GM21390 (cell line): ENCODE data around the gene SORL1-AS1.
"Not testable (repeated sequence)": the region's sequence is repeated elsewhere in the genome, so short reads cannot be mapped to it uniquely, and the experiment has no call there.

Experiments used
- ATAC-seq: cut with Tn5 transposase; IDR thresholded peaks from one replicate; pipeline ENCODE4 v1.9.1; 2021; ENCODE audit not compliant: unreplicated experiment

Gene SORL1-AS1

DNA sequence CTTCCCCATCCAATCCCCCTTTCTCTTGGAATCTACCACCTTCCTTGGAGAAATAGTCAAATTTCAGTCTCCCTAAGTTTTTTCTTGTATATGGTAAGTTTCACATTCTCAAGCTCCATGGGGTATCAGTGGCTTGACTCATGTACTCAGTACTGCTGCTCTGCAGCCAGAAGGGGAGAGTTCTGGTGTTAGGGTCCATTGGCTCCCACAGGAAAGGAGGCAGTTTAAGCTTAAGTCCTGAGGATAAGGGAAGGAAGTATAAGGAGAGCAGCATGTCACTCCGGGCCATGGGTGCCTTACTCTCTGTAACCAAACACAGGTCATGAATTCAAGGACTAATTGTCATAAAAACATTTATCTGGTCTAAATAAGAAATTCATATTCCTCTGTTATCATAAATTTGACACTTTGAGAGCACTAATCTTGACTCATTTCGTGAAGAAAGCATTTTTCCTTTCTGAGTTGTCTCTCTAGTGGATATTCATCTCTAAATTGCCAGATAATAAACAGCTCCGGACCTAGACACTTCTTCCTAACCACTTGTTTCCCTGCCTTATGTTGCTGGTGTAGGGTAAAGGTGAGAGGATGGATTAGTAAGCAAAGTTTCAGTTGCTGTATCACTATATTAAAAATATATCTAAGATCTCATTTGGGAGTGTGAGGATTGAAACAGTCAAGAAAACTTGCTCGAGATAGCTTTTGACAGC, 20.8 kb downstream of the SORL1-AS1 start:
- ATAC-seq, result no peak

DNA sequence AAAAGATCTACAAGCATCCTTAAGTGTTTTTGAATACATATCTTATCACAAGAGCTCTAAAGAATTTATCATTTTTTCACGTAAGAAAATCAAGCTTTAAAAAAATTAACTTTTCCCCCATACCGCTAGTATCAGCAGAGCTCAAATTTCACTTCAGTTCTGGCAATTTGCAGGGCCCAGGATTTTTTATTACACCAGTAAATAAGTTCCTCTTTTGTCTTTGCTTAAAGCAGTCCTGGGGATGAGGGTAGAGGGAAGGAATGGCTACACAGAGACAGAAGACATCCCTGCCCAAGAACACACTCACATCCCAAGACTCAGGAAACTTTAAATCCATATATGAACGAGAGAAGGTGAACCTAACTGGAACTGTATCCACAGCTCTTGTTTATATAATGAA, 23.2 kb downstream of the SORL1-AS1 start:
- ATAC-seq, result no peak

DNA sequence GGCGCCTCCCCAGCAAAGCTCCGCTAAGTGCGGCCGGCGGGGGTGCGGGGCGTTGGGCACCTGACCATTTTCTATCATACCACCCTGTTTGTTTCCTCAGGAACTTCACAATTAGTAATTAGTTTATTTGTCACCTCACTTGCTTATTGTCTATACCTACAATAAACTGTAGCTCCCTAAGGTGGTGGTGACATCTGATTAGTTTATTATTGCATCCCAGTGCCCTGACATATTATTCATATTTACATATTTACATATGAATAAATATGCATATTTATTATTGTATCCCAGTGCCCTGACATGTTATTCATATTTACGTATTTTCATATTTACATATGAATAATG, 25.4 kb downstream of the SORL1-AS1 start:
- ATAC-seq, result no peak

DNA sequence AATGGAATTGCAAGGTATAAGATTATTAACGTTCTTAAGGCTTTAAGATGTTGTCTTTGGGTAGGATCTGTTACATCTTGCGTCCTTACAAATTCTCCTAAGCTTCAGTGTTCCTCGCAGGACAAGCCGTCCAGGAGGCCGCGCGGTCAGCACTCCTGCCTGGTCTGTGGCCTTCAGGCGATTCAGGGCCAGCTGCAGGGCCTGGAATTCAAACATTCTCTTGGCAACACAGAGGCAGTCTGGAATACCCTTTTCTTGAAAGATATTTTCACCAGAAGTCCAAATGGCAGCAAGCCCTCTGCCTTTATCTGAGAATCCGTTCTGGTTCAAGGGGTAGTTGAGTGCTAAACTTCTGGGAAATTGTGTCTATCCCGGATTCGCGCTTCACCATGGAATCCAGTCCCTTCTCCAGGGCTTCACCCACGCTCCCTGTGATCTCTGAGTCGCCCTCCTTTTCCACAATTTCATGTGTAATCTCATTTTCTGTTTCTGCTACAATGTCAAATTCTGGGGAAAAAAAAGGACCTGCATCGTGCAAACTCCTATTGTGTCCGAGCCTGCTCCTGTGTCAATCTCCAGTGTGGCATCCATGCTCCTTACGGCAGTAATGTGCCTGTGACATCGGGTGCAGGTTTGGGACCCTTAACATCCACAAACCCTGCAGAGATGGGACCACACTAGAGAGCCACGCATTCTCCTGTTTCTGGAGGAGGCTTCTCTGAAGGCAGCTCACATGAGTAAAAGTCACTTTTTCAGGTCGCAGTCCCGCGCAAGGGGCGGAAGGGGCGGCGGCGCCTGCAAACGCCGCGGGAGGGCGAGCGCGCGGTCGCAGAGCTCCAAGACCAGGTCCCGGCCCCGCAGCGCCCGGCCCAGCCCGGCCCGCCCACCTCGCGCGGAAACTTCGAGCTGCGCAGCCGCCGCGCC, 26.0 kb downstream of the SORL1-AS1 start:
- no peak for ATAC-seq

DNA sequence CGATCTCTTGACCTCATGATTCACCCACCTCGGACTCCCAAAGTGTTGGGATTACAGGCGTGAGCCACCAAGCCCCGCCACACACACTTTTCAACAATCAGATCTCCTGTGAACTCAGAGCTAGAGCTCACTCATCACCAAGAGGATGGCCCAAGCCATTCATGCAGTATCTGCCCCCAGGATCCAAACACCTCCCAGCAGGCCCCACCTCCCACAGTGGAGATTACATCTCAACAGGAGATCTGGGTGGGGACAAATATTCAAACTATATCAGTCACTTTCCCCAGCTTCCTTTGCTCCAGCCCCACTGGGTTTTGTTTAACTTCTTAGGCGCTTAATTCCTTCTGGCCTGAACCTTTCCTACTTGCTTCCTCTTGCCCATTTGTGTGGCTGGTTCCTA, 26.9 kb downstream of the SORL1-AS1 start:
- ATAC-seq, result no peak

DNA sequence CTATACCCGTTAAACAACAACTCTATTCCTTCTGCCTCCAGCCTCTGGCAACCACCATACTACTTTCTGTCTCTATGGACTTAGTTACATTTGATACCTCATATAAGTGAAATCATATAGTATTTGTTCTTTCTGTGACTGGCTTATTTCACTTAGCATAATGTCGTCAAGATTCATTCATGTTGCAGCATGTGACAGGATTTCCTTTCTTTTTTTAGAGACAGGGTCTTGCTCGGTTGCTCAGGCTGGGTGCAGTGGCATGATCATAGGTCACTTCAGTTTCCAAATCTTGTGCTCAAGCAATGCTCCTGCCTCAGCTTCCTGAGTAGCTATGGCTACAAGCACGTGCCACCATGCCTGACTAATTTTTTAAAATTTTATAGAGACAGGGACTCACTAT, 30.1 kb downstream of the SORL1-AS1 start:
- peak; percentile 38 for ATAC-seq

DNA sequence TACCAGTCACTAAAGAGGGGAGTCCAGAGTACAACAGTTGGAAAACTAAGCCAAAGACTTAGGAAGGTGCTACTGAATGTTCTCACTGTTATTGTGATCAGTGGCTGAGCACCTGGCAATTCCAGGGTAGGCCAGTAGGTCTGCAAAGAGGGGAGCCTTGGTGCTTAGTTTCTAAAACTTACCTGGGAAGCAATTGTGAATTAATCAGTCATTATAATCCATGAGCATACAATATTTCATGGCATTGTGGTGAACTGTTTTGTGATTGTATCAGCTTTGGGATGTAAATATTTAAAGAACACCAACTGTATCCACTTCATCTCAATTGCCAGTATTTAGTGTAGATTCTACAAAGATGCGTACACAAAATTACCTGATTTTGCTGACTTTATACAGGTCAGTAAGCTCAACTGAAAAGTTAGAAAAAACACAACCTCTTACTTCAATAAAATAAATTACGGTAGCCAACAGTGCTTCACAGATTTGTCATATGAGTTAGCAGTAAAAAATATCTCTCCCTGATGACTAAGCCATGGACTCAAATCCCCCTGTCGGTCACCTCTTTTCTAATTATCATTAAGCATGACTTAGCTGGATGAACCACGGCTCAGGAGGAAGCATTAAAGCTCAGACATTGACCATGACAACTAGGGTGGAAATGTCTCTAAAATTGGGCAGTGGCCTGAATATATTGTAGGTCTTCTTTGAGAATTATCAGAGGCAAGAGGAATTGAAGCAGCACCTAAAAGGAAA, 31.4 kb downstream of the SORL1-AS1 start:
- ATAC-seq, result no peak

DNA sequence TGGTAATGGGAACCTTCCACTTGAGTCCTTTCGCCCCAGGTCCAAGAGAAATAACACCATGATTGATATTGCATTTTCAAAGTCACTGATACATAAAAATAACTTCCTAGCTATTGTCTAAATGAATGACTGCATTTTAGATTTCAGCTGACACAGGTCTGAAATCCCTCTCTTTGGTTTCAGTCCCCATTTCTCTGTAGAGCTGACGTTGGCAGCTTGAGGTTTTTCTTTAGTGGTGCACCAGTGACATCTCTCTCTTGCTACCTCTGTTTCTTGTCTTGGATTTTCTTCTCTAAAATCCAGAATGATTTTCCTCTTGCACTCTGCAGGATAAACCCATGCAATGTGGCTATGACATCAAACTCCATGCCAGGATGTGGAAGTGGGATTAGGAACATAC, 32.4 kb downstream of the SORL1-AS1 start:
- ATAC-seq, result no peak

DNA sequence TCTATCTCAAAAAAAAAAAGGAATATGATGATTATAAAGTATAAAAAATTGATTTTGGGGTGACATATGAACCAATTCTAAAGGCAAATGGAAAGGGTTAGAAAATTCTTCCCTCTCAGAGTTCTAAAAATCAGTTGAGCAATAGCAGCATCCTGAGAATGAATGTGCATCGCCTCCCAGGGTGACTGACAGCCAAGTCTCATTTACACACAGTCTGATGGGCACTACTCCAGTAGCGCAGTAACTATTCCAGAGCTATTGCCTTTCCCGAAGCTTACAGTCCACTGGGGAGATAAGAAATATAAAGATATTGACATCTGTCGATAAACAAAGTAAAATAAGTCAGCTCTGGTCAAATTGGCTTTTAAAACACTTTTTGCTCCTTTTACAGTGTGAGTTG, 32.9 kb downstream of the SORL1-AS1 start:
- no peak for ATAC-seq

DNA sequence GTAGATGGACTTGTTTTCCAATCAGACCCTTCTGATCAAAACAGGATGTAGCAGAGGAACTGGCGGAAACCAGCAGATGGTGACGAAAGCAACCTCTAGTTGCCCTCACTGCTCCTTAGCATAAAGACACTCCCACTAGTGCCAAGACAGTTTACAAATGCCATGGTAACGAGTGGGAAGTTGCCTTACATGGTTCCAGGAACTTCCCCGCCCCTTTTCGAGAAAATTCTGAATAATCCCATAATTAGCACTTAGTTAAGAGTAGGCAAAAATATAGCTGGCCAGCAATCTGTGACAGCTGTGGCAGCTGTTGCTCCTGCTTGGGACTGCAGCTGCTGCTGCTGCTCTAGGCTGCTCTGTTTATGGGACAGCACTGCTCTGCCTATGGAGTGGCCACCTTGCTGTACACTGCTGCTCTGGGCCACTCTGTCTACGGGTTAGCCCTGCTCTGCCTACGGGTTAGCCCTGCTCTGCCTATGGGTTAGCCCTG, 34.1 kb downstream of the SORL1-AS1 start:
- no peak for ATAC-seq

DNA sequence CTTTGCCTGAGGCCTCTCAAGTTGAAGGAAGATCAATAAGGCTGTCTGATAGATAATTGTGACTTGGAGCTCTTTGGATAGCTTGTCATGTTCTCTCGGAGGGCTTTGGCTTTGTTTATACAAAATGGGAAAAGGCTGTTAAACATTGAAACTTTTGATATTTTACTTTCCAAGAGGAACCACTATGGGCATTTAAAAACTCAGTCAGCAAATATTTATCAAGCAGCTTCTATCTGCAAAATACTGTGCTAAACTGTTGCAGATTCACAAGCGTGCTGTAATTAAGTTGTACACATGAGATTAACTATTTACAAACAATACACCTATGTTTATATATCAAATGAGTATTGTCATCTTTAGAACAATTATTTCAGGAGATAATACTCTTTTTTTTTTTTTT, 35.2 kb downstream of the SORL1-AS1 start:
- no peak for ATAC-seq

DNA sequence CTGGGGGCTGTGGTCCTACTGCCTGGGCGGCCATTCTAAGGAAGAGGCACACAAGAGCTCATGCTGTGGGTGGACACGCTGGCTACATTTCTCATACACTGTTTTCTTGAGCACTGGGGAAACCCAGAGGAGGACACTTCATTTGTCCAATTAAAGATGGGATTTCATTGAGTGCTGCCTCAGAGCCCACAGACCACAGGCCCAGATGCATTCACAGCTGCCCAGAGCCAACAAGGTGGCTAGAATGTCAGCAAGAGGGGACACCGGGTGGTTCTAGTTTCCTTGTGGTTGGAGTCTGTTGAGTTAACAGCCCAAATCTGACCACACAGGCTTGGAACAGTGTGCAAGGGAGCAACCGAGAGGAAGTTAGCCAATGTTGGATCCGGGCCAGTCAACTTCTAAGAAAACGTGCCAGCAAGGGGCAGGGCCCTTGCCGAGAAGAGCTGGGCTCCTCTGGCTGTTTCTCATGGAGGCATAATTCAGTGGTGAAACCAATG, 35.7 kb downstream of the SORL1-AS1 start:
- ATAC-seq, result peak; percentile 69

DNA sequence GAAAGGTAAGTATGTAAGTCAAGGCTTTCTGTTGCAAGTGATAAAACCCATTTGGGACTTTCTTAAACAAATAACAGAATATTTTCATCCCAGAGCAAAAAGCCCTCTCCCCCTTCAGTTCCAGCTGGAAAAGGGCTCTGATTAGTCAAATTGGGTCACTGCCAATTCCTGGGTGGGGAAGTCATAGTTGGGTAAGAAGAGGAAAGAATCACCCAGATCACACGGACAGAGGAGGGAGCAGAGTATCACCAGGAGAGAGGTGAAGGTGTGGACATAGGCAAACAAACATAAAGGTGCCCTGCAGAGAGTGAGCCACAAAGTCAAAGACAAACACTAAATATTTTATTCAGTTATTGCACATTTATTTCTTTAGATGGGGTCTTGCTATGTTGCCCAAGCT, 36.9 kb downstream of the SORL1-AS1 start:
- ATAC-seq, result no peak

DNA sequence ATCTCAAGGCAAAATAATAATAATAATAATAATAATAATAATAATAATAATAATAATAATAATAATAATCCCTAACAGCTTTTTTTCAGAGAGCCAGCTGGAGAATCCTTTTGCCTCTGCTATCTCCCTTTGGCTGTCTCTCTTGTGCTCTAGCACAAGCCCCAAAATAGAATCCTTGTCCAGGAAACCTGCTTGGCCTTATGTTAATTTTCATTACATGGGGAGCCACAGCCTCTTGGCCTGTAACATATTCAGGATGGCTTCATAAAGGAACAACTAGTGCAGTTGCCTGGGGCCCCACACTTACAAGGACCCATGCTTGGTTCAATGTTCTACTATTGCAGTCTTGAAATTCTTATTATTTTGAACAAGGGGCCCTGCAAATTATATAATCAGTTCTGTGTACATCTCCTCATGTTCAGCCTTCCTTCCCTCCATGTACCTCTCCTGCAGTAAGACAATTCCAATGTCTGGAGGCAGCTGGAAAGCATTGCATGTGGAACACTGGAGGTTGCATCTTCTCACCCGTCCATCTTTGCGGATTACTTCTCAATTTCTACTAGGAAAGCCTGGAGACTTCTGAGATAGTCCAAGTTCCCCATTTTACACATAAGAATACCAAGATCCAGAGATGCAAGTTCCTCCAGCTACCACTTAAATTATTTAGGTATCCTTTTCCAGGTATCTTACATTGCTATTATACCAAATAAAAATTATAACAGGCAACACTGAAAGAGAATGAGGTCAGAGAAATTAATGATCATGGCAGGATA, 38.4 kb downstream of the SORL1-AS1 start:
- ATAC-seq, result no peak

DNA sequence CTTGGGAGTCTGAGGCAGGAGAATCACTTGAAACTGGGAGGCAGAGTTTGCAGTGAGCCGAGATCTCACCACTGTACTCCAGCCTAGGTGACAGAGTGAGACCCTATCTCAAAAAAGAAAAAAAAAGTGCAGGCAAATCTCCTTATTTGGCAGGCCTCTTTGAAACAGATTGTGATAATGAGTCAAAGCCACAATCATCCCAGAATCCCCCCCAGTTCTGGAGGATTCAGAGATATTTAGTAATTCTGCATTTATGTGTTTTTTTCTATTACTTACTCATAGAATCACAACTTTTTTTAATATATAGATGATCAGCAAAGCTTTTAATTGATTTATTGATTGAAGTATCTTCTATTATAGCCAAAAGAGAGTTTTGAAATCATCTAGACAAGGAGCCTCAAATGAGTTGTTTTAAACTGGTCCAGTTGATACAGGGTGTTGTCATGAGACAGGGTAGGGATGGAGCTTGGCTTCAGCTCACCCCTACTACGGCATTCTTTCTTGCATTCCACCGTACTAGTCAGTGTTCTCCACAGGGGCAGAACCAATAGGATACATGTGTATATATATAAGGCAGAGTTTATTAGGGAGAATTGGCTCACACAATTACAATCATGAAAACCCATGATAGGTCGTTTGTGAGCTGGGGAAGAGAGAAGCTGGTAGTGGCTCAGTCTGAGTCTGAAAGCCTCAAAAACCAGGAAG, 39.9 kb downstream of the SORL1-AS1 start:
- ATAC-seq, result no peak

DNA sequence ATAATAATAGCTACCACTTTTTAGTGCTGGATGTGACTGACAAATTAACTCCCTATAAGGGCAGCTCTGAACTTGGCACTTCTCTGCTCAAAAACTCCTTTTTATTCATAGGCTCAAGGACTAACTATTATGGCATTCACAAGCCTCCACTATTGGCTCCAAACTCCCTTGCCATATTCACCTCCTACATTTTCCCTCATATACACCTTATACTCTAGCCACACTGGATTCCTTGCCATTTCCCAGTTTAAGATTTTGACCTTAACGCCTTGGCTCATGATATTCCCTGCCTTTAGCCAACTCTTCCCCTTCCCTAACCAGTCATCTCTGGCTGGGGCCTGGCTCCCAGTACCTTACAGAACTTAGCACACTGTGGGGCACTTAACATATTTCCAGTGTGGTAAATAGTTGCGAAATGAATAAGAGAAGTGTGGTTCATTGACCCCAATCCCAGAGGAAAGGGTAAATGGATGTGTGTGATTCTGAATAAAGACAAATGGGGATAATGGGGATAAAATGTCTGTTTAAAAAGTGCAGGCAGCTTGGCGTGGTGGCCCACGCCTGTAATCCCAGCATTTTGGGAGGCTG, 40.7 kb downstream of the SORL1-AS1 start:
- no peak for ATAC-seq

DNA sequence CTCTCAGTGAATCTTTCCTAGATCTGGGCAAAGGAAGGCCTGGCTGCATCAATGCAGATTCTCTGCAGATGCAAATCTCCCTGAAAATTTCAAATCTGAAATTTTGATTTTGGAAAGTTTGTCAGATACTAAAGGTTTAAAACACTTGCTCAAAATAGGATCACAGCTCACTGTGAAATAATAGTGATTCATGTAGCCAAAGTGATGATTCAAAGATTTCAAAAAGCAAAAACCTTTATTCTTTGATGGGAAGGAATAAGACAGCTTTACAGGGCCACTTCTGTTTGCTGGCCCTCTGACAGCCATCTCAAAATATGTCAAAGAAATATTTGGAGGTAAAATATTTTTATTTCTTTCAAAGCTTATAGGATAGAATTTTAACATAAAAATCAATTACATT, 41.4 kb downstream of the SORL1-AS1 start:
- not testable (repeated sequence) for ATAC-seq

DNA sequence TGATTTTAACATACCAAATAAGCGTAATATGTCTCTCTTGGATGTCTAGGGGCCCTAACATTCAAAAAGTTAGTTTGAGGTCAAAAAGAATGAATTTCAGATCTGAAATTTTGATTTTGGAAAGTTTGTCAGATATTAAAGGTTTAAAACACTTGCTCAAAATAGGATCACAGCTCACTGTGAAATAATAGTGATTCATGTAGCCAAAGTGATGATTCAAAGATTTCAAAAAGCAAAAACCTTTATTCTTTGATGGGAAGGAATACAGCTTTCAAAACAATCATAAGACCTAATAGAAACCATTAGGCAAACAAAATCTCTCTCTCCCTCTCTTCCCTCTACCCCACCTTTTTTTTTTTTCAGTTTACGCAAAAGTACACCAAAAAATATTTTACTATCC, 42.7 kb downstream of the SORL1-AS1 start:
- not testable (repeated sequence) for ATAC-seq

DNA sequence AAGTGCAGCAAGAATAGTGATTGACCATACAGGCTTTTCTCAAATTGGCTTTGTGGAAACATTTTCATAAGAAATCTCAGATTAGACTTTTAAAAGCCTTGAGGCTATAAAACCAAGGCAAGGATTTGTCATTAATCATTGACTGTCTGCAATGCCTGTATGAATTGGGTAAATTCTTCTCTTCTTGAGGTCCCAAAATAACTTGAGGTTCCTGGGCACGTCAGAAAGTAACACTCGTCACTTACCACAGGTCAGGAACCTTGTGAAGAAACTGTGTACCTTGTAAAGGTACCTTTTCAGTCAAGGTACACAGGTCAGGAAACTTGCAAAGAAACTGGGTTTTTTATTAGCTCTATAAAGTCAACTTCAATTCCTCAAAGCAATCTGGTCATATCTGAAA, 43.9 kb downstream of the SORL1-AS1 start:
- no peak for ATAC-seq

DNA sequence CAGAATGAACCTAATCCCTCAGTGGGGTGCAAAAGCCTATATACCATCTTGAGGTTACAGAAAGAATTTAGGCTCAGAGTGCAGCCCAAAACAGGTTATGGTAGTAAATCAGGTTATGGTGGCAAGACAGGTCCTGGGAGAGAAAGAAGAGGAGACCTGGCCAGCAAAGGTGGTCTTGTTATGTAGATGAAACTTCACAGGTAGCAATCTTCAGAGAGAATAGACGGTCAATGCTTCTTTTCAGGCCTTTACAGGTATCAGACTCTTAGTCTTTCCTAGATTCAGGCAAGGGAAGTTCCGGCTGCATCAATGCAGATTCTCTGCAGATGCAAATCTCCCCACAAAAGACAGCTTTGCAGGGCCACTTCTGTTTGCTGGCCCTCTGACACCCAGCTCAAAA, 46.5 kb downstream of the SORL1-AS1 start:
- no peak for ATAC-seq
